ENCODE results near the gene EXT2.

EXT2 gene

GRCh38 chr11:44203270-44204043, 108.0 kb downstream of the EXT2 start:
- no peak overlapping the region for H2AFZ ChIP-seq (ENCODE audit: low read depth, low read length)
- H3K79me2 ChIP-seq (ENCODE audit: low read length) = no peaks in the 10 kb centered on the region
- H3K36me3 ChIP-seq (replicated peaks; ENCODE audit: low read depth, low read length) = peaks cover 3% of the 10 kb centered on the region
- H3K4me2 ChIP-seq (ENCODE audit: low read length) = no peak overlapping the region
- no peaks in the 10 kb centered on the region for H3K4me1 ChIP-seq (ENCODE audit: low read length)
- H4K20me1 ChIP-seq (ENCODE audit: insufficient read depth, low read length) = no peaks in the 10 kb centered on the region
- no peak overlapping the region for H3K27ac ChIP-seq (ENCODE audit: low read length)
- TF ChIP-seq EZH2phosphoT487 (IDR thresholded peaks at IDR 0.05; ENCODE audit: low read depth) = no peak
- no peak for TF ChIP-seq CTCF (IDR thresholded peaks at IDR 0.05; ENCODE audit: low read depth, low read length)
- H3K9ac ChIP-seq (ENCODE audit: low read length) = no peak overlapping the region
- H3K9me3 ChIP-seq (ENCODE audit: insufficient read depth, low read length) = no peaks in the 10 kb centered on the region
- H3K4me3 ChIP-seq (ENCODE audit: low read length) = no peak overlapping the region
- no peaks in the 10 kb centered on the region for H3K27me3 ChIP-seq (ENCODE audit: low read depth, low read length)

GRCh38 chr11:44205352-44205751, 109.9 kb downstream of the EXT2 start:
- TF ChIP-seq CTCF (IDR thresholded peaks at IDR 0.05; ENCODE audit: low read depth, low read length) (no peak), EZH2phosphoT487 (IDR thresholded peaks at IDR 0.05; ENCODE audit: low read depth) (no peak)
- Histone ChIP-seq H3K27me3 (ENCODE audit: low read depth, low read length) (no peaks in the 10 kb centered on the region), H3K9ac (ENCODE audit: low read length) (no peak overlapping the region), H4K20me1 (ENCODE audit: insufficient read depth, low read length) (no peaks in the 10 kb centered on the region), H3K36me3 (replicated peaks; ENCODE audit: low read depth, low read length) (peaks cover 7% of the 10 kb centered on the region), H3K79me2 (ENCODE audit: low read length) (no peaks in the 10 kb centered on the region), H3K9me3 (ENCODE audit: insufficient read depth, low read length) (no peaks in the 10 kb centered on the region), H3K4me3 (ENCODE audit: low read length) (no peak overlapping the region), H3K4me1 (ENCODE audit: low read length) (peaks cover 6% of the 10 kb centered on the region; the same call in 1 of the 2 replicates), H3K4me2 (ENCODE audit: low read length) (no peak overlapping the region), H2AFZ (ENCODE audit: low read depth, low read length) (no peak overlapping the region), H3K27ac (ENCODE audit: low read length) (no peak overlapping the region)

GRCh38 chr11:44205836-44206235, 110.4 kb downstream of the EXT2 start:
- H3K4me3 ChIP-seq (ENCODE audit: low read length) = no peak overlapping the region
- no peak overlapping the region for H2AFZ ChIP-seq (ENCODE audit: low read depth, low read length)
- peaks cover 10% of the 10 kb centered on the region for H3K36me3 ChIP-seq (replicated peaks; ENCODE audit: low read depth, low read length)
- H3K4me2 ChIP-seq (ENCODE audit: low read length) = no peak overlapping the region
- peaks cover 6% of the 10 kb centered on the region; the same call in 1 of the 2 replicates for H3K4me1 ChIP-seq (ENCODE audit: low read length)
- no peak overlapping the region for H3K9ac ChIP-seq (ENCODE audit: low read length)
- no peaks in the 10 kb centered on the region for H3K9me3 ChIP-seq (ENCODE audit: insufficient read depth, low read length)
- H3K79me2 ChIP-seq (ENCODE audit: low read length) = no peaks in the 10 kb centered on the region
- H3K27ac ChIP-seq (ENCODE audit: low read length) = no peak overlapping the region
- H3K27me3 ChIP-seq (ENCODE audit: low read depth, low read length) = no peaks in the 10 kb centered on the region
- no peaks in the 10 kb centered on the region for H4K20me1 ChIP-seq (ENCODE audit: insufficient read depth, low read length)
- no peak for TF ChIP-seq EZH2phosphoT487 (IDR thresholded peaks at IDR 0.05; ENCODE audit: low read depth)
- no peak for TF ChIP-seq CTCF (IDR thresholded peaks at IDR 0.05; ENCODE audit: low read depth, low read length)

- Histone ChIP-seq H3K4me2 (ENCODE audit: low read length) (no peak overlapping the region), H3K4me1 (ENCODE audit: low read length) (peaks cover 6% of the 10 kb centered on the region; the same call in 1 of the 2 replicates), H4K20me1 (ENCODE audit: insufficient read depth, low read length) (no peaks in the 10 kb centered on the region), H3K27me3 (ENCODE audit: low read depth, low read length) (no peaks in the 10 kb centered on the region), H3K36me3 (replicated peaks; ENCODE audit: low read depth, low read length) (peaks cover 11% of the 10 kb centered on the region), H3K9ac (ENCODE audit: low read length) (no peak overlapping the region), H2AFZ (ENCODE audit: low read depth, low read length) (no peak overlapping the region), H3K9me3 (ENCODE audit: insufficient read depth, low read length) (no peaks in the 10 kb centered on the region), H3K27ac (ENCODE audit: low read length) (no peak overlapping the region), H3K4me3 (ENCODE audit: low read length) (no peak overlapping the region), H3K79me2 (ENCODE audit: low read length) (no peaks in the 10 kb centered on the region)
- TF ChIP-seq CTCF (IDR thresholded peaks at IDR 0.05; ENCODE audit: low read depth, low read length) (no peak), EZH2phosphoT487 (IDR thresholded peaks at IDR 0.05; ENCODE audit: low read depth) (no peak)
Observed at GRCh38 chr11:44207292-44207691, 111.8 kb downstream of the EXT2 start.

All from OCI-LY3 (cell line).